LNCAP (cell line): ENCODE results near the gene SLC6A6.

Source experiments
- TF ChIP-seq, protein P1 (sequence below): fragments of 450-650 bp; IDR thresholded peaks from 2 replicates; pipeline ENCODE4 v1.5.1; 2017; ENCODE audit warnings: mild to moderate bottlenecking

SLC6A6 gene

DNA sequence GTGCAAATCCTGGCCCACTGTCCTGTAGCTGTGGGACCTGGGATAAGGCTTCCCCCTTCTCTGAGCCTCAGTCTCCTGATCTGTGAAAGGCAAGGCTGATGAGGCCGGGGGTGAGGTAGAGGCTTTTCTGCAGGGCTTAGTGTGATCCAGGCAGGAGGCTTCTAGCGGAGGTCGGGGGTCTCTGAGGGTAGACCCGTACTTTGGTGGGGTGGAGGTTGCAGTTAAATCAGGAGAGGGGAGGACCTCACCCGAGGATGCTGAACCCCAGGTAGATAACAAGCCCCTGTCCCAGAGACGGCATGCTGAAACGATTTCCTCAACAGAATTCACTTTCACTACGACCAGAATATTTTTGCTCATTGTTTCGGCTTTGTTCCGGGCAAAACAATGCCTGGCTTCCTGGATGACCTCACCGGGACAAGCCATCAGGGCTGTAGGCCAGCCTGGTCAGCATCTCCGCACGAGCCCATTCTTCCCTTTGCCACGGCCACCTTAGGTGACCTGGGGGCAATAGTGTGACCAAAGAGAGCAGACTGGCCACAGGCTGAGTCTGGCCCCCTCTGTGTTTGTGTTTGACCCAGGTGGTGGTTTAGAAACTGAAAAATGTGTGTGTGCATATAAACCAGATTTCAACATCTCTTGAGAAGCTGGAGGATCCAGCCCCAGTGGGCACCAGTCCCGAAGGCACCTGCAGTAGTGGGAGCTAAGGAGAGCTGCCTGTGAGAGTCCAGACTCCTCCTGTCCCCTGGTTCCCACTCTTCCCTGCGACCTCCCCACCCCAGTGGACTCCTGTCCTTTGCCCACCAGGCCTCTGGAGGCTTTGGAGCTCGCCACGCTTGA, 33.0 kb downstream of the SLC6A6 start:
- TF ChIP-seq, protein P1, sequence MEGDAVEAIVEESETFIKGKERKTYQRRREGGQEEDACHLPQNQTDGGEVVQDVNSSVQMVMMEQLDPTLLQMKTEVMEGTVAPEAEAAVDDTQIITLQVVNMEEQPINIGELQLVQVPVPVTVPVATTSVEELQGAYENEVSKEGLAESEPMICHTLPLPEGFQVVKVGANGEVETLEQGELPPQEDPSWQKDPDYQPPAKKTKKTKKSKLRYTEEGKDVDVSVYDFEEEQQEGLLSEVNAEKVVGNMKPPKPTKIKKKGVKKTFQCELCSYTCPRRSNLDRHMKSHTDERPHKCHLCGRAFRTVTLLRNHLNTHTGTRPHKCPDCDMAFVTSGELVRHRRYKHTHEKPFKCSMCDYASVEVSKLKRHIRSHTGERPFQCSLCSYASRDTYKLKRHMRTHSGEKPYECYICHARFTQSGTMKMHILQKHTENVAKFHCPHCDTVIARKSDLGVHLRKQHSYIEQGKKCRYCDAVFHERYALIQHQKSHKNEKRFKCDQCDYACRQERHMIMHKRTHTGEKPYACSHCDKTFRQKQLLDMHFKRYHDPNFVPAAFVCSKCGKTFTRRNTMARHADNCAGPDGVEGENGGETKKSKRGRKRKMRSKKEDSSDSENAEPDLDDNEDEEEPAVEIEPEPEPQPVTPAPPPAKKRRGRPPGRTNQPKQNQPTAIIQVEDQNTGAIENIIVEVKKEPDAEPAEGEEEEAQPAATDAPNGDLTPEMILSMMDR = no peak

DNA sequence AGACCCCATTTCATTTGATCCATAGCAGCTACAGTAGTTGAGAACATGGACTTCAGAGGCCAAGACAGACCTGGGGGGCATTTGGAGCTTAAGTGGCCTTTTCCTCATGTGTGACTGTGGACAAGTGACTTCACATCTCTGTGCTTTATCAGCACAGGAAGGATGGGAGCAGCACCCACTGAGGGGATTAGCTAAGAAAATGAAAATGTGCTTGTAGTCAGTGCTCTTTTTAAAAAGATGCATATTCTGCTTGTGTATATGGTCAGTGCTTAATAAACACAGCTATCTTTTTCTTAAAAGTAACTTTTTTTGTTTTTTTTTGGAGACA, 34.5 kb downstream of the SLC6A6 start:
- TF ChIP-seq, protein P1 = no peak

DNA sequence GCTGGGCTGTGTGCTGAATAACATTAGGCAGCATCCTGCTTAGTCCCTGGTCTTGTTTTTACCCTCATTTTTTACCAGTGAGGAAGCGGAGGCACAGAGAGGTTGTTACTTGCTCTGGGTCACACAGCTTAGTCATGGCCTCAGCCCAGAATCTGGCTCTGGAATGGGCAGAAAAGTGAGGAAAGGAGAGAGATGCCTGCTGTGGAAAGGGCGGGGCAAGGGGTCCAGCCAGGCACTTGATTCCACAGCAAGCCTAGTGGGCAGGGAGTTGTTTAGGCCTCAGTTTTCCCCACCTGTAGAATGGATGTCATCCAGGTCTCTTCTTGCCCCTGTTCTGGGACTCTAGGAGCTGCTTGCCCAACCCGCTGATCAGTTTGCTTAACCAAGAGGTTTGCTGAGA, 35.9 kb downstream of the SLC6A6 start:
- TF ChIP-seq, protein P1 = no peak

DNA sequence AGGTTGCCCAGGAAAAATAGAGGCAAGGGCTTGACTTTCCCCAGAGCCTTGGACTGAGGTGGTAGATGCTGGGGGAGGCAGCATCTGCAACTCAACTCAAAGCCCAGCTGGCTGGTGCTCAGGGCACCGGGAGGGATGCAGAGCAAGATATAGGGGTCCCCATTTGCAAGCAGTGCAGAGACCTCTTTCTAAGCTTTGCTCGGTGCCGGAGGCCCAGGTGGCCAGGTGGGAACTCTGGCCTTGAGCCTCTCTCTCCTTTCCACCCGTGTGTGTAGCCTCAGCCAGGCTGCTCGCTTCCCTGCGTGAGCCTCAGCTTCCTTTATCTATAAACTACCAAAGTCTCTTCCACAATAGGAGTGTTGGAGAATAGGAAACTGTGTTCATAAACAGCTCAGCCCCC, 36.5 kb downstream of the SLC6A6 start:
- TF ChIP-seq, protein P1 = no peak

- TF ChIP-seq, protein P1 = no peak
These were observed 37.2 kb downstream of the SLC6A6 start for GRCh38 chr3:14439501-14440167.

GRCh38 chr3:14440168-14440518, 37.7 kb downstream of the SLC6A6 start:
- TF ChIP-seq, protein P1 = no peak

DNA sequence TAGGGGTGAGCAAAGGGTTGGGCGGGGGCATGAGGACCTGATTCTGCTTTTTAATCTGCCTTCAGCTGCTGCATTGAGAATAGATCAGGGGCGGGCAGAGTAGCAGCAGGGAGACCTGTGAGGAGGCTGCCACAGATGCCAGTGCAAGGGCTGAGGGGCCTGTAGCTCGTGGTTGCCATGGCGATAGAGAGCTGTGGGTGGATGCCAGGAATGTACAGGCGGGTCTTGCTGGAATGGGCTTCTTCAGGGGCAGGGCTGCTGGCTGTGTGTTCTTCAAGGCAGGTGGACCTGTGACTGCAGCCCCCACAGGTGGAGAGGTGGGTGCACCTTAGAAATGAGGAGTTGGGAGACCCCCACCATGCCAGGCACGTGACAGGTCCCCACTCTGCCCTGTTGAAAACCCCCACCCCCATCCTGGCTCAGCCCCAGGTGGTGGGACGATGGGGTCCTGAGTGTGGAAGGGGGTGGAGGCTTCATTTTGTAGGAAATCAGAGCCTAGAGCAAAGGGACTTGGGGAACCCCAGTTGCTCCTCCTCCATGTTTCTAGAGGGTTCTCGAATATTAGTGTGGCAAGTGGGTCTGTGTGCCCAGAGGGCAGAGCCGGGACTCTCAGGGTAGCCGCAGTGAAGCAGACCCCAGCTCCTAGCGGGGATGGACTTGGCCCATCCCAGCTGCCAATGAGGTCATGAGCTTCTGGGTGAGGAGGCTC, 38.3 kb downstream of the SLC6A6 start:
- TF ChIP-seq, protein P1 = no peak
